Fibroblast of the aortic adventitia (primary cell): ENCODE data around the gene TLR2. TPM values are rescaled to one million over a fixed set of nuclear protein-coding genes. Genes with fewer than 3 reads are reported as not detected.
A peak's percentile ranks its signal among the peaks of the same experiment; 100 is the strongest.

Experiments used
- DNase-seq: peaks from one replicate; pipeline ENCODE4 v3.0.0-alpha.2; 2010; ENCODE audit warnings: low read depth
- H3K4me3 ChIP-seq: 2 replicates; pipeline ENCODE4 v1.5.1; 2011; ENCODE audit warnings: low read depth, mild to moderate bottlenecking, control low read depth, low read length, moderate library complexity
- CTCF ChIP-seq: IDR thresholded peaks from 2 replicates; pipeline ENCODE4 v1.5.1; 2011; ENCODE audit warnings: mild to moderate bottlenecking, low read length, control low read depth, inconsistent platforms; ENCODE audit not compliant: insufficient read depth
- total RNA-seq: library from RNA; depleted of rRNA; stranded (reverse); fragments of >200 nt; gene quantifications from 2 replicates; pipeline ENCODE4 v1.2.3, GENCODE V29; 2012; ENCODE audit warnings: low replicate concordance

The TLR2 gene
- total RNA-seq, 1 donor, result not detected

- DNase-seq, result no peak
- no peak overlapping the region for H3K4me3 ChIP-seq
- TF ChIP-seq CTCF, result no peak
Observed at GRCh38 chr4:153725831-153726154, 41.7 kb downstream of the TLR2 start.

- TF ChIP-seq CTCF, result no peak
- H3K4me3 ChIP-seq, result no peak overlapping the region
- no peak for DNase-seq
Observed at GRCh38 chr4:153728151-153728550, 44.1 kb downstream of the TLR2 start.

GRCh38 chr4:153728660-153729059 is 44.6 kb downstream of the TLR2 start:
- DNase-seq, result no peak
- TF ChIP-seq CTCF, result no peak
- no peak overlapping the region for H3K4me3 ChIP-seq

- no peak for DNase-seq
- no peak overlapping the region for H3K4me3 ChIP-seq
Observed at GRCh38 chr4:153729895-153730294, 45.8 kb downstream of the TLR2 start.

GRCh38 chr4:153731239-153731638 is 47.2 kb downstream of the TLR2 start:
- H3K4me3 ChIP-seq, result no peak overlapping the region
- no peak for TF ChIP-seq CTCF
- DNase-seq, result peak; percentile 89

More at GRCh38 chr4:153729895-153730294, 45.8 kb downstream of the TLR2 start:
- no peak for TF ChIP-seq CTCF

- DNase-seq, result no peak
- no peak for TF ChIP-seq CTCF
- no peak overlapping the region for H3K4me3 ChIP-seq
Observed at GRCh38 chr4:153733751-153734448, 49.8 kb downstream of the TLR2 start.
